Coronary artery (tissue), 2 donors: Measurements from ENCODE around the gene UHRF2.

Experiments
- DNase-seq: peaks from one replicate; pipeline ENCODE4 v3.0.0-alpha.2; 2017; ENCODE audit warnings: low spot score
- H3K27ac ChIP-seq, 2 donors: fragments of 200-600 bp; sonication (generic); one replicate each; pipeline ENCODE4 v1.5.1; 2016 to 2019
- H3K4me3 ChIP-seq: fragments of 200-600 bp; sonication (generic); 2 replicates; pipeline ENCODE4 v1.5.1; 2016; ENCODE audit warnings: mild to moderate bottlenecking, moderate library complexity
- CTCF ChIP-seq: fragments of 200-600 bp; sonication (generic); IDR thresholded peaks from one replicate; pipeline ENCODE4 v1.5.1; 2019; ENCODE audit warnings: antibody characterized with exemption

The UHRF2 gene

GRCh38 chr9:6428940-6429889 lies 16.2 kb downstream of the UHRF2 start:
- DNase-seq, result no peak
- no peak for TF ChIP-seq CTCF
- Histone ChIP-seq H3K27ac (no peak overlapping the region), H3K4me3 (no peak overlapping the region)

GRCh38 chr9:6431038-6431437 lies 18.0 kb downstream of the UHRF2 start:
- H3K27ac ChIP-seq, result no peak overlapping the region

GRCh38 chr9:6433410-6433809 lies 20.4 kb downstream of the UHRF2 start:
- Histone ChIP-seq H3K27ac (no peak overlapping the region), H3K4me3 (no peak overlapping the region)
- DNase-seq, result no peak
- TF ChIP-seq CTCF, result no peak

More at GRCh38 chr9:6431038-6431437, 18.0 kb downstream of the UHRF2 start:
- H3K4me3 ChIP-seq, result no peak overlapping the region
- no peak for TF ChIP-seq CTCF
- no peak for DNase-seq

- no peak overlapping the region for H3K4me3 ChIP-seq
- no peak overlapping the region for H3K27ac ChIP-seq
- DNase-seq, result no peak
- TF ChIP-seq CTCF, result no peak
These were observed 26.2 kb downstream of the UHRF2 start for GRCh38 chr9:6439051-6439703.

GRCh38 chr9:6440405-6440804 lies 27.4 kb downstream of the UHRF2 start:
- TF ChIP-seq CTCF, result no peak
- DNase-seq, result no peak
- no peak overlapping the region for H3K27ac ChIP-seq
- no peak overlapping the region for H3K4me3 ChIP-seq

- Histone ChIP-seq H3K4me3 (no peak overlapping the region), H3K27ac (no peak overlapping the region)
- TF ChIP-seq CTCF, result no peak
- no peak for DNase-seq
These were observed 28.3 kb downstream of the UHRF2 start for GRCh38 chr9:6441269-6441668.
